ENCODE data around the gene SAMD7.

Gene SAMD7

DNA sequence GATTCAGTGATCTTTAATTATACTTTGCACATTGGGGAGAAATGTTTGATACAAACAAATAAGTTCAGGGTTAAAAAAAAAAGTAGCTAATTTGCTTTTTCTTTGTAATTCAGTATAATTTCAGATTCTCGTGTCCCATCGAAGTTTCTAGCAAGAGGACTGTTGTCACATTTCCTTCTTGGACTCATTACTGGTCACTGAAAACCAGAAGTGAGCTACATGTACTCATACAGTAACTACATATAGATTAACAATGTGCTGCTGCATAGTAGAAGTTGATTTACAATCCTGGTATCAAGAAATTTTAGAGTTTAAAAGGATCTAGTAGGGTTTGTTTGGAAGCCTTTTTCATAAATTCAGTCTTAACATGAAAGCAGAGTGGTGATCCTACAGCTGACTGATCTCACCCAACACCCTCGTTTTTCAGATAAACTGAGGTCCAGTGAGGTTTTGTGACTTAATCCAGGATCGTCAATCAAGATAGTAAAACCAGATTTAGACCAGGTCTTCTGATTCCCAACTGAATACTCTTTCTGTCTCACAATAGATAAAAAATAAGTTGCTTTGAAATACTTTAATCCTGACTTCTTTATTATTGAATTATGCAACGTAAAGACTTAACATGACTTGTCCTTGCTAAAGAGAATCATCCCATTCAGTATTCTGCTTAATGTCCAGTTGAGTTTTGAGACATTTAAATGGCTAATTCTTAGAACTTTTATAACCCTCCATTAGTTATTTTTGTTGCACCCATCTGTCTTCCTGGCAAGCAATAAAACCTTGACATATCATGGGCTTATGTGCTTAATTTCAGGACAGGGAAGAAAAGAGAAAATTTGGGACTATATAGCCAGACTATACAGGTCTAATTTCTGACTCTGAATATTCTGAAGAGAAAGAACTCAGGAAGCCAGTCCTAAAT lies 58.1 kb downstream of the SAMD7 start:
- TF ChIP-seq, protein P1, sequence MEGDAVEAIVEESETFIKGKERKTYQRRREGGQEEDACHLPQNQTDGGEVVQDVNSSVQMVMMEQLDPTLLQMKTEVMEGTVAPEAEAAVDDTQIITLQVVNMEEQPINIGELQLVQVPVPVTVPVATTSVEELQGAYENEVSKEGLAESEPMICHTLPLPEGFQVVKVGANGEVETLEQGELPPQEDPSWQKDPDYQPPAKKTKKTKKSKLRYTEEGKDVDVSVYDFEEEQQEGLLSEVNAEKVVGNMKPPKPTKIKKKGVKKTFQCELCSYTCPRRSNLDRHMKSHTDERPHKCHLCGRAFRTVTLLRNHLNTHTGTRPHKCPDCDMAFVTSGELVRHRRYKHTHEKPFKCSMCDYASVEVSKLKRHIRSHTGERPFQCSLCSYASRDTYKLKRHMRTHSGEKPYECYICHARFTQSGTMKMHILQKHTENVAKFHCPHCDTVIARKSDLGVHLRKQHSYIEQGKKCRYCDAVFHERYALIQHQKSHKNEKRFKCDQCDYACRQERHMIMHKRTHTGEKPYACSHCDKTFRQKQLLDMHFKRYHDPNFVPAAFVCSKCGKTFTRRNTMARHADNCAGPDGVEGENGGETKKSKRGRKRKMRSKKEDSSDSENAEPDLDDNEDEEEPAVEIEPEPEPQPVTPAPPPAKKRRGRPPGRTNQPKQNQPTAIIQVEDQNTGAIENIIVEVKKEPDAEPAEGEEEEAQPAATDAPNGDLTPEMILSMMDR (IDR thresholded peaks at IDR 0.05; ENCODE audit: low read depth, low read length, missing control alignments), result no peak
- H3K4me3 ChIP-seq (replicated peaks; ENCODE audit: low read depth, low read length), result no peak overlapping the region
- no peak for DNase-seq (ENCODE audit: extremely low read depth, low read depth)

DNA sequence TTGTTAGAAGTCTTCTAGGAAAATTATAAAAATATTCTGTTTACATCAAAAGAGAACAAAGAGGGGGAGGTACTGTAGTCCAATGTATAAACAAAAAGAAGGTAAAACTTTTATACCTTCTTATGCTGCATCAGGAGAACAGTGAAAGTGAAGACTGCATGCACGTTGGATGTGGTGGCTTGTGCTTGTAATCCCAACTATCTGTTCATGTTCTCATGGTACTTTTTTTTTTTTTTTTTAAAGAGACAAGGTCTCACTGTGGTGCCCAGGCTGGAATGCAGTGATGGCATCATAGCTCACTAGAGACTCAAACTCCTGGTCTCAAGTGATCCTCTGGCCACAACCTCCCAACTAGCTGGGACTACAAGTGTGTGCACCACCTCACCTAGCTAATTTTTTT lies 59.5 kb downstream of the SAMD7 start:
- no peak for DNase-seq (ENCODE audit: extremely low read depth, low read depth)
- TF ChIP-seq, protein P1 (IDR thresholded peaks at IDR 0.05; ENCODE audit: low read depth, low read length, missing control alignments), result no peak
- no peak overlapping the region for H3K4me3 ChIP-seq (replicated peaks; ENCODE audit: low read depth, low read length)

DNA sequence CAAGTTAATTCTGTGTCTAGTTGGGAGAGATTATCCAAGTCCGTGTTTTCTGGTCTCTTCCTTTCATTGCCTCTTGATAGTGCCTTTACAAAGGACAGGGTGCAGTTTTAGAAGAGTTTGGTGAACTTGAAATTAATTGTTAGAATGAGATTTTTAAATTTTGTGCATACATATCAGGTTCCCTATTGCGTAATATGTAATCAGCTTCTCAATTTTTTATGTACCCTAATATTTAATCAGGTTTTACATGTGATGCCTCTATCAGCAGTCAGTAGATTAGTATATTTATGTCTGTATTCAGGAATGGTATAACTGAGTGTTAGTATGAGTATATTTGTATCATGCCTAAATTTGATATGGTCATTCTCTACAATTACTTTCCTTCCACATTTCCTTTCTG lies 60.1 kb downstream of the SAMD7 start:
- DNase-seq (ENCODE audit: extremely low read depth, low read depth), result no peak
- TF ChIP-seq, protein P1 (IDR thresholded peaks at IDR 0.05; ENCODE audit: low read depth, low read length, missing control alignments), result no peak
- H3K4me3 ChIP-seq (replicated peaks; ENCODE audit: low read depth, low read length), result no peak overlapping the region

DNA sequence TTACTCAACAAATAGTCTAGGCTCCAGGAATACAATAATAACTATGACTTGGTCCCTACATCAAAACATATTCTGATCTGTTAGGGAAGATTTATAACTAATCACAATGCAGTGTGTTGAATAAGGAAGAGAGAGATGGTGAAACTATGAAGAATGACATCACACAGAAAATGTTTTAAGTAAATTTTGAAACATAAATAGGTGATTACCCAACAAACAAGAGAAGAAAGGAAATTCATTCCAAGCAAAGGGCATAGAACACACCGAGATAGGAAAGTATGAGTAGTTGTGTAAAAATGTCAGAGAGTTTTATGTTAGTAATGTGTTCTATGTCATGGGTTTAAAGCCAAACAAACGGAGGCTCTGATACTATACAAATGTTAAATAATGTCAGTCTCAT lies 68.7 kb downstream of the SAMD7 start:
- H3K4me3 ChIP-seq (replicated peaks; ENCODE audit: low read depth, low read length), result no peak overlapping the region
- no peak for DNase-seq (ENCODE audit: extremely low read depth, low read depth)
- TF ChIP-seq, protein P1 (IDR thresholded peaks at IDR 0.05; ENCODE audit: low read depth, low read length, missing control alignments), result no peak

DNA sequence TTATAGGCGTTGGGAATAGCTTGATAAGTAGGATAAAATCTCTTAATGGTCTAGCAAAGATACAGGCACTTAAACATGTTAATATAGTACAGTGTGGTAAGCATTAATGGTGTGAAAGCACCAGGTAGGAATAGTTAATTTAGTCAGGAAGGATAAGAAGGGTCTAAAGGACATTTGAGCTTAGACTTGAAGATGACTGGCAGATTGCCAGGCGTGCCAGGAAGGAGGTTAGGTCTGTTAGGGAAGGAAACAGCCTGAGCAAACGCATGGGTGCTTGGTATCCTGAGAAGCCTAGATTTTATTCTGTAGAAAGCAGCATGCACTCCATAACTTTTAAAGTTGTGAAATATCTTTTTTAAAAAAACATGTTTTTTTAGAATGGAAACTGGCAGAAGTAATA lies 72.9 kb downstream of the SAMD7 start:
- TF ChIP-seq, protein P1 (IDR thresholded peaks at IDR 0.05; ENCODE audit: low read depth, low read length, missing control alignments), result no peak
- no peak overlapping the region for H3K4me3 ChIP-seq (replicated peaks; ENCODE audit: low read depth, low read length)
- DNase-seq (ENCODE audit: extremely low read depth, low read depth), result no peak
